Fibroblast of lung (primary cell): ENCODE data around the gene ITGB3.

Experiments used
- CTCF ChIP-seq, 2 donors: IDR thresholded peaks in 1 of 2; conservative IDR thresholded peaks in 1 of 2; 1 replicate in 1 of 2; 2 replicates in 1 of 2; pipeline ENCODE4 v1.5.1; 2011 to 2012; ENCODE audit warnings: low read length in 2 of 2, control low read depth in 1 of 2, inconsistent platforms in 1 of 2, low read depth in 1 of 2, mild to moderate bottlenecking in 1 of 2
- EZH2 ChIP-seq: IDR thresholded peaks from 2 replicates; pipeline ENCODE4 v1.5.1; 2012; ENCODE audit warnings: low read length, control low read depth, mild to moderate bottlenecking; ENCODE audit errors: missing control alignments

GRCh38 chr17:47325176-47325575, 71.5 kb downstream of the ITGB3 start:
- TF ChIP-seq CTCF (conservative IDR thresholded peaks at IDR 0.05 in 1 of 2, IDR thresholded peaks at IDR 0.05 in 1 of 2; ENCODE audit: low read depth in 1 of 2, low read length in 2 of 2): no peak
- TF ChIP-seq EZH2: no peak
